Keratinocyte (primary cell): Measurements from ENCODE around the gene ITCH. TPM values are rescaled to one million over a fixed set of nuclear protein-coding genes. Genes with fewer than 3 reads are reported as not detected.

Experiments used
- DNase-seq: peaks from one replicate; pipeline ENCODE4 v3.0.0-alpha.2; 2011; ENCODE audit warnings: low read depth, missing footprints, low spot score
- FAIRE-seq: peaks from 2 replicates; lab custom pipeline; 2011; peaks lifted over from hg19 to GRCh38; lab: Jason Lieb, UNC
- H2AFZ ChIP-seq: 2 replicates; pipeline ENCODE4 v1.6.0; 2012; ENCODE audit warnings: low read length, control low read depth, inconsistent platforms; ENCODE audit not compliant: control insufficient read depth
- H3K27ac ChIP-seq: 2 replicates; pipeline ENCODE4 v1.5.1; 2011; ENCODE audit warnings: low read length; ENCODE audit not compliant: control insufficient read depth, insufficient read depth
- H3K27me3 ChIP-seq: 3 replicates; pipeline ENCODE4 v1.6.0; 2011; ENCODE audit warnings: low read length; ENCODE audit not compliant: control insufficient read depth, insufficient read depth; ENCODE audit errors: extremely low read depth
- H3K36me3 ChIP-seq, 2 experiments: 2 replicates in 1 of 2; 3 replicates in 1 of 2; pipeline ENCODE4 v1.5.1; 2011; ENCODE audit warnings: low read length in 2 of 2, mild to moderate bottlenecking in 1 of 2; ENCODE audit not compliant: control insufficient read depth in 2 of 2, insufficient read depth in 2 of 2; ENCODE audit errors: extremely low read depth in 1 of 2
- H3K4me1 ChIP-seq: 3 replicates; pipeline ENCODE4 v1.5.1; 2011; ENCODE audit warnings: low read length; ENCODE audit not compliant: control insufficient read depth, insufficient read depth; ENCODE audit errors: extremely low read depth
- H3K4me2 ChIP-seq: 3 replicates; pipeline ENCODE4 v1.6.0; 2011; ENCODE audit warnings: low read depth, low read length; ENCODE audit not compliant: control insufficient read depth, insufficient read depth; ENCODE audit errors: extremely low read depth
- H3K4me3 ChIP-seq, 3 experiments: fragments of 200-600 bp in 1 of 3; sonication (generic) in 1 of 3; 2 replicates in 2 of 3; 3 replicates in 1 of 3; pipeline ENCODE4 v1.5.1; 2011 to 2016; ENCODE audit warnings: low read length in 3 of 3, mild to moderate bottlenecking in 3 of 3, control low read depth in 2 of 3, inconsistent platforms in 1 of 3, low read depth in 1 of 3, mixed read lengths in 1 of 3, mixed run types in 1 of 3, moderate library complexity in 1 of 3; ENCODE audit not compliant: control insufficient read depth in 2 of 3, insufficient read depth in 2 of 3; ENCODE audit errors: extremely low read depth in 1 of 3
- H3K79me2 ChIP-seq: 2 replicates; pipeline ENCODE4 v1.6.0; 2012; ENCODE audit warnings: low read length; ENCODE audit not compliant: control insufficient read depth, insufficient read depth
- H3K9ac ChIP-seq: 3 replicates; pipeline ENCODE4 v1.6.0; 2011; ENCODE audit warnings: low read length; ENCODE audit not compliant: control insufficient read depth, insufficient read depth; ENCODE audit errors: extremely low read depth
- H3K9me1 ChIP-seq: 3 replicates; pipeline ENCODE4 v1.6.0; 2011; ENCODE audit warnings: low read length; ENCODE audit not compliant: control insufficient read depth, insufficient read depth; ENCODE audit errors: extremely low read depth
- H3K9me3 ChIP-seq: 2 replicates; pipeline ENCODE4 v1.5.1; 2012; ENCODE audit warnings: low read depth, low read length; ENCODE audit not compliant: control insufficient read depth
- H4K20me1 ChIP-seq: 3 replicates; pipeline ENCODE4 v1.6.0; 2011; ENCODE audit warnings: low read length; ENCODE audit not compliant: control insufficient read depth, insufficient read depth; ENCODE audit errors: extremely low read depth
- CTCF ChIP-seq, 3 experiments: IDR thresholded peaks in 1 of 3; conservative IDR thresholded peaks in 1 of 3; optimal IDR thresholded peaks in 1 of 3; 2 replicates in 2 of 3; 3 replicates in 1 of 3; pipeline versions ENCODE3 to v1.5.1; 2011; ENCODE audit warnings: low read length in 3 of 3, mild to moderate bottlenecking in 3 of 3, moderate library complexity in 2 of 3, control low read depth in 1 of 3, inconsistent platforms in 1 of 3; ENCODE audit not compliant: insufficient read depth in 2 of 3; ENCODE audit errors: extremely low read depth in 1 of 3
- EZH2 ChIP-seq: IDR thresholded peaks from one replicate; pipeline ENCODE4 v1.6.1; 2012; ENCODE audit warnings: inconsistent platforms, mild to moderate bottlenecking, low read length, moderate library complexity
- dilution Hi-C: fragments of 300-500 bp; cut with MboI; formaldehyde crosslinking; loops from one replicate; pipeline ENCODE4 v1.7.0; 2020; ENCODE audit warnings: low sequenced_read_pairs; ENCODE audit not compliant: extremely low pct_ligation_motif_present
- polyA plus RNA-seq, 5 experiments: library from polyadenylated mRNA; depleted of rRNA in 3 of 5; stranded (reverse) in 3 of 5; stranded (forward) in 1 of 5; unstranded in 1 of 5; fragments of >200 nt; gene quantifications; 1 replicate in 1 of 5; 2 replicates in 3 of 5; 3 replicates in 1 of 5; pipeline versions ENCODE4 v1.2.1 to v1.2.3, GENCODE V29; 2011 to 2012; ENCODE audit warnings: missing spikeins in 2 of 5, low read depth in 1 of 5, low replicate concordance in 1 of 5

Gene ITCH
- polyA plus RNA-seq, 1 donor (not counting 4 experiments of a cell fraction or from before 2014, with no cell fraction given) = 42.5 TPM

DNA sequence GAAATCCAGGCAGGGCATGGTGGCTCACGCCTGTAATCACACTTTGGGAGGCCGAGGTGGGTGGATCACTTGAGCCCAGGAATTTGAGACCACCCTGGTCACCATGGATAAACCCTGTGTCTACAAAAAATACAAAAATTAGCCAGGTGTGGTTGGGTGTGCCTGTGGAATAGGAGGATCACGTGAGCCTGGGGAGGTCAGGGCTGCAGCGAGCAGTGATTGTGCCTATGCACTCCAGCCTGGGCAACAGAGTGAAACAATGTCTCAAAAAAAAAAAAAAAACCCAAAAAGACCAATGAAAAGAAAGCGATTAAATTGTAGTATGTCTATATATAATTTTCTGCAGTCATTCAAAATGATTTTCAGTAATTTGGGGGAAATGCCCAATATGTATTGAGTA is 70.3 kb downstream of the ITCH start:
- FAIRE-seq = no peak
- TF ChIP-seq CTCF (optimal IDR thresholded peaks at IDR 0.05 in 1 of 3, IDR thresholded peaks at IDR 0.05 in 1 of 3, conservative IDR thresholded peaks at IDR 0.05 in 1 of 3; ENCODE audit: extremely low read depth in 1 of 3, insufficient read depth in 2 of 3, low read length in 3 of 3) (no peak), EZH2 (no peak)
- dilution Hi-C loops = no loop called here
- Histone ChIP-seq H3K9ac (no peak overlapping the region), H3K27me3 (no peaks in the 10 kb centered on the region), H3K4me3 (no peak overlapping the region), H2AFZ (no peak overlapping the region), H3K9me1 (no peaks in the 10 kb centered on the region), H4K20me1 (peaks cover 5% of the 10 kb centered on the region), H3K4me1 (no peaks in the 10 kb centered on the region), H3K79me2 (peaks cover 58% of the 10 kb centered on the region), H3K27ac (no peak overlapping the region), H3K36me3 (peaks cover 8 to 20% of the 10 kb centered on the region in 2 experiments), H3K4me2 (no peak overlapping the region), H3K9me3 (no peaks in the 10 kb centered on the region)
- no peak for DNase-seq

- Histone ChIP-seq H3K4me1 (no peaks in the 10 kb centered on the region), H3K27me3 (no peaks in the 10 kb centered on the region), H3K9me1 (no peaks in the 10 kb centered on the region), H4K20me1 (peaks cover 5% of the 10 kb centered on the region), H3K4me2 (no peak overlapping the region), H3K36me3 (peaks cover 14 to 34% of the 10 kb centered on the region in 2 experiments), H3K4me3 (no peak overlapping the region), H2AFZ (no peak overlapping the region), H3K9me3 (no peaks in the 10 kb centered on the region), H3K79me2 (peaks cover 47% of the 10 kb centered on the region), H3K9ac (no peak overlapping the region), H3K27ac (no peak overlapping the region)
- DNase-seq = no peak
- TF ChIP-seq EZH2 (no peak), CTCF (optimal IDR thresholded peaks at IDR 0.05 in 1 of 3, IDR thresholded peaks at IDR 0.05 in 1 of 3, conservative IDR thresholded peaks at IDR 0.05 in 1 of 3; ENCODE audit: extremely low read depth in 1 of 3, insufficient read depth in 2 of 3, low read length in 3 of 3) (no peak)
- dilution Hi-C loops = no loop called here
- no peak for FAIRE-seq
Observed at GRCh38 chr20:34435589-34435988, 72.5 kb downstream of the ITCH start.
